Suprapubic skin (tissue), 4 donors: ENCODE measurements around the gene GOT1. TPM values are rescaled to one million over a fixed set of nuclear protein-coding genes. Genes with fewer than 3 reads are reported as not detected.

Experiments used
- DNase-seq, 2 donors: peaks; one replicate each; pipeline ENCODE4 v3.0.0-alpha.2; 2019; ENCODE audit warnings: low spot score in 2 of 2
- H3K27ac ChIP-seq: fragments of 200-600 bp; sonication (generic); one replicate; pipeline ENCODE4 v1.5.1; 2019
- H3K27me3 ChIP-seq: fragments of 200-600 bp; sonication (generic); one replicate; pipeline ENCODE4 v1.5.1; 2019
- H3K36me3 ChIP-seq: fragments of 200-600 bp; sonication (generic); one replicate; pipeline ENCODE4 v1.5.1; 2019
- H3K4me1 ChIP-seq: fragments of 200-600 bp; sonication (generic); one replicate; pipeline ENCODE4 v1.5.1; 2019
- H3K4me3 ChIP-seq: fragments of 200-600 bp; sonication (generic); one replicate; pipeline ENCODE4 v1.5.1; 2019; ENCODE audit warnings: mild to moderate bottlenecking
- H3K9me3 ChIP-seq: fragments of 200-600 bp; sonication (generic); one replicate; pipeline ENCODE4 v1.5.1; 2019
- CTCF ChIP-seq, 2 donors: fragments of 200-600 bp in 1 of 2; fragments of 450-650 bp in 1 of 2; sonication (generic) in 1 of 2; IDR thresholded peaks; one replicate each; pipeline ENCODE4 v1.5.1; 2016 to 2019; ENCODE audit warnings: antibody characterized with exemption in 2 of 2, mild to moderate bottlenecking in 1 of 2, moderate library complexity in 1 of 2
- EP300 ChIP-seq: sonication (generic); formaldehyde crosslinking; IDR thresholded peaks from one replicate; pipeline ENCODE4 v1.6.1; 2017; ENCODE audit warnings: antibody characterized with exemption
- POLR2A ChIP-seq, 2 donors: fragments of 450-650 bp; IDR thresholded peaks; one replicate each; pipeline ENCODE4 v1.6.1; 2017; ENCODE audit warnings: antibody characterized with exemption in 2 of 2, mild to moderate bottlenecking in 2 of 2, moderate library complexity in 2 of 2
- POLR2AphosphoS5 ChIP-seq, 3 donors: sonication (generic); formaldehyde crosslinking; IDR thresholded peaks; one replicate each; pipeline ENCODE4 v1.6.1; 2017; ENCODE audit warnings: antibody characterized with exemption in 3 of 3
- WGBS: methylation state at CpG from one replicate; pipeline ENCODE4 v1.1.5; 2018; 5-methylcytosine and 5-hydroxymethylcytosine counted together
- total RNA-seq, 4 donors: library from RNA; depleted of rRNA; stranded (reverse); fragments of >200 nt; gene quantifications; one replicate each; pipeline ENCODE4 v1.1.0, GENCODE V29; 2016

The GOT1 gene
- total RNA-seq, 4 donors from 2014 or later = 16.9 to 46.2 (median 31.7) TPM

GRCh38 chr10:99421233-99421739 lies 9.1 kb downstream of the GOT1 start:
- H3K36me3 ChIP-seq = peaks cover 43% of the 10 kb centered on the region
- TF ChIP-seq CTCF (IDR thresholded peaks at IDR 0.05) (no peak), POLR2AphosphoS5 (IDR thresholded peaks at IDR 0.05) (no peak), POLR2A (IDR thresholded peaks at IDR 0.05) (no peak), EP300 (no peak)
- H3K4me1 ChIP-seq = no peaks in the 10 kb centered on the region
- H3K27ac ChIP-seq = no peak overlapping the region
- no peak overlapping the region for H3K4me3 ChIP-seq
- H3K27me3 ChIP-seq = no peaks in the 10 kb centered on the region
- no peak for DNase-seq
- no peaks in the 10 kb centered on the region for H3K9me3 ChIP-seq
- WGBS = 94% methylated on average over 3 of the region's 3 CpGs

- no peak for TF ChIP-seq CTCF (IDR thresholded peaks at IDR 0.05)
- TF ChIP-seq POLR2A (IDR thresholded peaks at IDR 0.05) = no peak
- no peak for TF ChIP-seq POLR2AphosphoS5 (IDR thresholded peaks at IDR 0.05)
- no peak for TF ChIP-seq EP300
- Histone ChIP-seq H3K4me3 (no peak overlapping the region), H3K27me3 (no peaks in the 10 kb centered on the region), H3K9me3 (no peaks in the 10 kb centered on the region), H3K27ac (no peak overlapping the region), H3K36me3 (peaks cover 28% of the 10 kb centered on the region), H3K4me1 (no peaks in the 10 kb centered on the region)
- 92% methylated on average over 2 of the region's 2 CpGs for WGBS
- no peak for DNase-seq
These were observed 10.7 kb downstream of the GOT1 start for GRCh38 chr10:99419688-99420087.

GRCh38 chr10:99418910-99419624 lies 11.4 kb downstream of the GOT1 start:
- H3K36me3 ChIP-seq = peaks cover 24% of the 10 kb centered on the region
- H3K4me3 ChIP-seq = no peak overlapping the region
- DNase-seq = no peak
- H3K9me3 ChIP-seq = no peaks in the 10 kb centered on the region
- no peaks in the 10 kb centered on the region for H3K4me1 ChIP-seq
- no peak for TF ChIP-seq CTCF (IDR thresholded peaks at IDR 0.05)
- TF ChIP-seq EP300 = no peak
- TF ChIP-seq POLR2AphosphoS5 (IDR thresholded peaks at IDR 0.05) = no peak
- TF ChIP-seq POLR2A (IDR thresholded peaks at IDR 0.05) = no peak
- no peaks in the 10 kb centered on the region for H3K27me3 ChIP-seq
- H3K27ac ChIP-seq = no peak overlapping the region

GRCh38 chr10:99412099-99412498 lies 18.3 kb downstream of the GOT1 start:
- Histone ChIP-seq H3K9me3 (no peaks in the 10 kb centered on the region), H3K4me1 (no peaks in the 10 kb centered on the region), H3K27ac (no peak overlapping the region), H3K4me3 (no peak overlapping the region), H3K27me3 (no peaks in the 10 kb centered on the region), H3K36me3 (peaks cover 5% of the 10 kb centered on the region)
- no peak for TF ChIP-seq POLR2A (IDR thresholded peaks at IDR 0.05)
- TF ChIP-seq EP300 = no peak
- no peak for TF ChIP-seq POLR2AphosphoS5 (IDR thresholded peaks at IDR 0.05)
- TF ChIP-seq CTCF (IDR thresholded peaks at IDR 0.05) = no peak
- WGBS = 100% methylated on average over 1 of the region's 1 CpG
- no peak for DNase-seq

- no peak for DNase-seq
- 91% methylated on average over 2 of the region's 2 CpGs for WGBS
- TF ChIP-seq CTCF (IDR thresholded peaks at IDR 0.05) (no peak), EP300 (no peak), POLR2AphosphoS5 (IDR thresholded peaks at IDR 0.05) (no peak), POLR2A (IDR thresholded peaks at IDR 0.05) (no peak)
- peaks cover 5% of the 10 kb centered on the region for H3K36me3 ChIP-seq
- no peak overlapping the region for H3K4me3 ChIP-seq
- no peaks in the 10 kb centered on the region for H3K9me3 ChIP-seq
- no peak overlapping the region for H3K27ac ChIP-seq
- H3K27me3 ChIP-seq = no peaks in the 10 kb centered on the region
- H3K4me1 ChIP-seq = no peaks in the 10 kb centered on the region
These were observed 18.9 kb downstream of the GOT1 start for GRCh38 chr10:99411546-99411945.
